Measurements from ENCODE around the gene NHLH2.

GRCh38 chr1:115796036-115796435, 44.9 kb downstream of the NHLH2 start:
- TF ChIP-seq POLR2A (IDR thresholded peaks at IDR 0.05) (no peak), CTCF (IDR thresholded peaks at IDR 0.05) (no peak), POLR2AphosphoS5 (IDR thresholded peaks at IDR 0.05) (no peak)
